HG03342 (cell line): ENCODE results near the gene RAB25.
"Not testable (repeated sequence)": the region's sequence is repeated elsewhere in the genome, so short reads cannot be mapped to it uniquely, and the experiment has no call there.

ENCODE experiments used
- ATAC-seq: cut with Tn5 transposase; IDR thresholded peaks from one replicate; pipeline ENCODE4 v1.9.1; 2021; ENCODE audit warnings: mild to moderate bottlenecking, moderate library complexity; ENCODE audit not compliant: unreplicated experiment

The RAB25 gene

GRCh38 chr1:156115514-156116374 lies 54.8 kb downstream of the RAB25 start:
- no peak for ATAC-seq

GRCh38 chr1:156116731-156117130 lies 55.8 kb downstream of the RAB25 start:
- not testable (repeated sequence) for ATAC-seq

- ATAC-seq: no peak
These were observed 56.6 kb downstream of the RAB25 start for GRCh38 chr1:156117414-156118176.

DNA sequence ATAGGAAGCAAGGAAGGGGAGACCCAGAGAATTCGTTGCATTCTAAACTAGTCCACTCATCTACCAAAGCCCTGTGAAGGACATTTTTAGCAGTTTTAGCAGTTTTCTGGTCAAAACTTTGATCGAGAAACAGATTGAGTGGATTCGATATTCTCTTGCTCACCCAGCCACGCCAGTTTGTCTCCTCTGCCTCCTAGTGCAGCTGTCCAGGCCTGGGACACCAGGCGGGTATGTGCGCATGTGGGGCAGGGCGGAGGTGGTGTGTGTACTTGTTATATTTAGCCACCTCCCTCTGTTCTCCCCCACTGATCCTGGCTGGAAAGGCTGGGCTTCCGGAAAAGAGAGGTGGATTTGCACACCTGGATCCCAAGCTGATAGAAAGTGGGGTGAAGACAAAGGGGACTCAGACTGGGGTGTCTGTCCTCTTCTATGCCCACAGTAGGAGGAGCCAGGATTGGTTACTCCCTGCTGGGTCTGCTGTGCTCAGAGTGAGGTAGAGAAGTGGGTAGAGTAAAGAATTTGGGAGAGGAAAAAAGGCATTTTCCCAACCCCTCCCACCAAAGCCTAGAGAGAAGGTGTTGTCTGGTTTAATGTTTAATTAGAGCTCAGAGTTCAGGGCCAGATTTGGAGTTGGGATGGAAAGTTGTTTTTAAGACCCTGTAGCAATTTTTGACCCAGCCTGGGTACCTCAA lies 57.4 kb downstream of the RAB25 start:
- no peak for ATAC-seq

GRCh38 chr1:156119503-156120209 lies 58.7 kb downstream of the RAB25 start:
- no peak for ATAC-seq
